OCI-LY1 (cell line): ENCODE results near the gene MXI1.

Experiments used
- H2AFZ ChIP-seq: fragments of 200-600 bp; sonication (generic), shearing (Covaris generic); 2 replicates; pipeline ENCODE4 v1.6.0; 2014; ENCODE audit warnings: antibody characterized with exemption, mild to moderate bottlenecking, low read length
- H3F3A ChIP-seq: fragments of 200-600 bp; sonication (generic), shearing (Covaris generic); 2 replicates; pipeline ENCODE4 v1.6.0; 2014; ENCODE audit warnings: mild to moderate bottlenecking, antibody characterized with exemption, low read length, moderate library complexity; ENCODE audit not compliant: insufficient read depth
- H3K27ac ChIP-seq: fragments of 200-600 bp; sonication (generic); 2 replicates; pipeline ENCODE4 v1.5.1; 2014; ENCODE audit warnings: low read length, mixed run types, mild to moderate bottlenecking, low read depth; ENCODE audit not compliant: poor library complexity, severe bottlenecking
- H3K27me3 ChIP-seq: fragments of 200-600 bp; sonication (generic); 2 replicates; pipeline ENCODE4 v1.6.0; 2014; ENCODE audit warnings: antibody characterized with exemption, mild to moderate bottlenecking, low read length, moderate library complexity; ENCODE audit not compliant: insufficient read depth
- H3K36me3 ChIP-seq: fragments of 200-600 bp; sonication (generic); 2 replicates; pipeline ENCODE4 v1.6.1; 2014; ENCODE audit warnings: mild to moderate bottlenecking, antibody characterized with exemption, low read length, moderate library complexity, mixed read lengths; ENCODE audit not compliant: insufficient read depth
- H3K4me1 ChIP-seq: fragments of 200-600 bp; sonication (generic); 2 replicates; pipeline ENCODE4 v1.5.1; 2014; ENCODE audit warnings: mild to moderate bottlenecking, low read length, moderate library complexity; ENCODE audit not compliant: insufficient read depth, severe bottlenecking
- H3K4me2 ChIP-seq: fragments of 200-600 bp; sonication (generic), shearing (Covaris generic); 2 replicates; pipeline ENCODE4 v1.6.1; 2014; ENCODE audit warnings: low read length
- H3K4me3 ChIP-seq: fragments of 200-600 bp; sonication (generic); 2 replicates; pipeline ENCODE4 v1.5.1; 2014; ENCODE audit warnings: low read length, low read depth, mild to moderate bottlenecking, mixed read lengths; ENCODE audit not compliant: poor library complexity, severe bottlenecking
- H3K79me2 ChIP-seq: fragments of 200-600 bp; shearing (Covaris generic); 2 replicates; pipeline ENCODE4 v1.6.1; 2016; ENCODE audit warnings: mixed run types, low read length, mixed read lengths; ENCODE audit not compliant: insufficient read depth
- H3K9ac ChIP-seq: fragments of 200-600 bp; sonication (generic), shearing (Covaris generic); 2 replicates; pipeline ENCODE4 v1.6.1; 2014; ENCODE audit warnings: mild to moderate bottlenecking, low read length, mixed read lengths
- H3K9me2 ChIP-seq: fragments of 200-600 bp; sonication (generic), shearing (Covaris generic); 2 replicates; pipeline ENCODE4 v1.6.1; 2014; ENCODE audit warnings: low read depth, mild to moderate bottlenecking, low read length, mixed read lengths
- H3K9me3 ChIP-seq: fragments of 200-600 bp; shearing (Covaris generic); 2 replicates; pipeline ENCODE4 v1.6.1; 2014; ENCODE audit warnings: low read length, mixed read lengths
- H4K20me1 ChIP-seq: fragments of 200-600 bp; sonication (generic), shearing (Covaris generic); 2 replicates; pipeline ENCODE4 v1.6.0; 2016; ENCODE audit warnings: mild to moderate bottlenecking, low read length; ENCODE audit not compliant: insufficient read depth
- CTCF ChIP-seq: fragments of 200-600 bp; sonication (generic), shearing (Covaris generic); IDR thresholded peaks from 2 replicates; pipeline ENCODE4 v1.5.1; 2017; ENCODE audit warnings: mild to moderate bottlenecking, antibody characterized with exemption, low read length, moderate library complexity, mixed read lengths
- EZH2 ChIP-seq: fragments of 200-600 bp; sonication (generic), shearing (Covaris generic); IDR thresholded peaks from 2 replicates; pipeline ENCODE4 v1.8.0; 2017; ENCODE audit warnings: borderline replicate concordance, mixed run types, mild to moderate bottlenecking, antibody characterized with exemption, low read length, moderate library complexity, mixed read lengths

MXI1 gene

GRCh38 chr10:110179220-110179619, 28.2 kb upstream of the MXI1 start:
- no peak overlapping the region for H3K4me2 ChIP-seq
- no peak for TF ChIP-seq CTCF

GRCh38 chr10:110181451-110181850, 26.0 kb upstream of the MXI1 start:
- Histone ChIP-seq H3K9me3 (no peaks in the 10 kb centered on the region), H3K4me2 (no peak overlapping the region), H2AFZ (no peak overlapping the region), H3K4me1 (peaks cover 1% of the 10 kb centered on the region), H3K27me3 (peaks cover 6% of the 10 kb centered on the region; the same call in 1 of the 2 replicates), H3K9me2 (no peaks in the 10 kb centered on the region), H3F3A (no peaks in the 10 kb centered on the region), H4K20me1 (no peaks in the 10 kb centered on the region), H3K4me3 (no peak overlapping the region), H3K36me3 (no peaks in the 10 kb centered on the region), H3K79me2 (no peaks in the 10 kb centered on the region), H3K9ac (no peak overlapping the region), H3K27ac (no peak overlapping the region)
- TF ChIP-seq EZH2: no peak
- TF ChIP-seq CTCF: no peak

More at GRCh38 chr10:110179220-110179619, 28.2 kb upstream of the MXI1 start:
- Histone ChIP-seq H3K4me3 (no peak overlapping the region), H4K20me1 (no peaks in the 10 kb centered on the region), H3F3A (no peaks in the 10 kb centered on the region), H3K9ac (no peak overlapping the region), H3K27me3 (peaks cover 8% of the 10 kb centered on the region; the same call in 1 of the 2 replicates), H3K9me2 (no peaks in the 10 kb centered on the region), H3K9me3 (no peaks in the 10 kb centered on the region), H2AFZ (no peak overlapping the region), H3K36me3 (no peaks in the 10 kb centered on the region), H3K27ac (no peak overlapping the region), H3K4me1 (peaks cover 4% of the 10 kb centered on the region), H3K79me2 (no peaks in the 10 kb centered on the region)

- Histone ChIP-seq H3K4me2 (no peak overlapping the region), H3K36me3 (no peaks in the 10 kb centered on the region), H3K27me3 (peaks cover 6% of the 10 kb centered on the region; the same call in 1 of the 2 replicates), H3K27ac (no peak overlapping the region), H4K20me1 (no peaks in the 10 kb centered on the region), H3K9ac (no peak overlapping the region), H3K4me1 (no peaks in the 10 kb centered on the region), H3K79me2 (no peaks in the 10 kb centered on the region), H3K4me3 (no peak overlapping the region), H2AFZ (no peak overlapping the region), H3K9me2 (no peaks in the 10 kb centered on the region), H3K9me3 (no peaks in the 10 kb centered on the region), H3F3A (no peaks in the 10 kb centered on the region)
- TF ChIP-seq CTCF: no peak
- TF ChIP-seq EZH2: no peak
Measured at GRCh38 chr10:110181911-110182310, 25.5 kb upstream of the MXI1 start.
